Right ventricle myocardium superior (tissue), 1 donor: Measurements from ENCODE around the gene ING4. TPM values are rescaled to one million over a fixed set of nuclear protein-coding genes. Genes with fewer than 3 reads are reported as not detected.

Experiments
- ATAC-seq: fragments of 200-7000 bp; cut with Tn5 transposase; one replicate; pipeline ENCODE4 v1.9.1; 2020; ENCODE audit warnings: mild to moderate bottlenecking; ENCODE audit not compliant: poor library complexity
- DNase-seq: peaks from one replicate; pipeline ENCODE4 v3.0.0-alpha.2; 2020
- intact Hi-C: fragments of 100-400 bp; cut with DNase I; formaldehyde crosslinking; loops from one replicate; pipeline ENCODE4 v1.11.2; 2022
- total RNA-seq: library from RNA; stranded (reverse); fragmentation: NEBNext Ultra II Directional; extraction: Animal tissue kit (Norgen Biotek cat#: 25700); gene quantifications from one replicate; pipeline ENCODE4 v1.2.1, GENCODE V29; 2021
- donor health status: DM: no; HTN: yes; CAD: no; lungs with severe emphysema.

Gene ING4
- total RNA-seq, 1 donor from 2014 or later = 25.3 TPM

DNA sequence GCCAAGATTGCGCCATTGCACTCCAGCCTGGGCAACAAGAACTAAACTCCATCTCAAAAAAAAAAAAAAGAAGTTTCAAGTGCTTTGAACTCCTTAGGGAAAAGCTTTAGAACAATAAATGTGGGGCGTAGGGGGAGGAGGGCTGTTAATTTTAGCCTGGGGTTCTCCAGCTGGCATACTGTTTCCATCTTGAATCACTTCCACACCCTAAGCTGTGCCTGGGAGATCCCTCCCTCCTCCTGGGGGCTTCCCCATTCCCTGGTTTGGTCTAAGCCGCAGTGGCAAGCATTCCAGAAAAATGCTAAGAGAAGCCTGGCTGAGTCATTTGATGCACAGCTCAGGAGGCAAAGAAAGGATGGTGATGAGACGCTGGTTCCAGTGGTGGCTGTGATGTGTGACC, 28.6 kb upstream of the ING4 start:
- DNase-seq = no peak
- no peak for ATAC-seq
- intact Hi-C loops = no loop called here

DNA sequence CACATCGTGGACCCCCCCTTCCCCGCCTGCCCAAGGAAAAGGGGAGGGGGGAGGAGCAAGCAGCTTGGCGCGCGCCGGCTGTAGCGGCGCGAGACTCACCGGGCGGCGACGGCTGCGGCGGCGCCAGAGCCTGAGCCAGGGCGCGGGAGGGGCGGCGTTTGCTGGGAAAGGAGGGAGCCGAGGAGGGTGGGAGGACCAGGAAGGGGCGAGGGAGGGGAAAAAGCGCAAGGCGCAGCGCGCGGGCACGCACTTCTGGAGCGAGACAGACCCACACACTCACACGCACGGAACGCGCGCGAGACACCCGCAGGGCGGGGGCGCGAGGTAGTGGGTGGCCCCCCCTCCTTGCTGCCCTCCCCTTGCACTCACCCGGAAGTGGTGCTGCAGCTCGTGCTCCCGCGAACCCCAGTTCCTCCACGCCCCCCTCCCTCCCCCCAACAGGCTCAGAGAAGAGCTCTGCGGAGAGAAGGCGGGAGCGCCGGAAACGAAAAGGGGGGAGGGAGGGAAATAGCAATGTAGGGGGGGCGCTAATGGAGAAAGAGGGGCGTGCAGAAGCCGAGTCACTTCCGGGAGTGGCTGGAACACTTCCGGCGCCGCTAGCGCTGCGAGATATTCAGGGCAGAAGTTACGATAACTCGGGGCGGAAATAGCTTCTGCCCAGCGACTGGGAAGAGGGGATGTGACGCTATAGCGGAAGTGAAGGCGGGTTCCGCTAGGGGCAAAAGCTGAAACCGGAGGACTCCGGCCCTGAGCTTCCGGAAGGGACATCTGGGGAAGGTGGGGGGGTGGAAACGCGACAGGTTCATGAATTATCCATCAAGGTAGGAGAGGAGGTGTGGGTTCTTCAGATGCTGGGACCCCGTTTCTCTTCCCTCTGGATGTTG, 26.3 kb upstream of the ING4 start, which contains the start of gene ZNF384:
Gene ZNF384, minus strand, starts transcription at position 377 of the 884 bp plus-strand sequence. CDS start 9,855 bp downstream, outside the sequence.
- ATAC-seq = peak; percentile 94
- intact Hi-C loops = no loop called here

DNA sequence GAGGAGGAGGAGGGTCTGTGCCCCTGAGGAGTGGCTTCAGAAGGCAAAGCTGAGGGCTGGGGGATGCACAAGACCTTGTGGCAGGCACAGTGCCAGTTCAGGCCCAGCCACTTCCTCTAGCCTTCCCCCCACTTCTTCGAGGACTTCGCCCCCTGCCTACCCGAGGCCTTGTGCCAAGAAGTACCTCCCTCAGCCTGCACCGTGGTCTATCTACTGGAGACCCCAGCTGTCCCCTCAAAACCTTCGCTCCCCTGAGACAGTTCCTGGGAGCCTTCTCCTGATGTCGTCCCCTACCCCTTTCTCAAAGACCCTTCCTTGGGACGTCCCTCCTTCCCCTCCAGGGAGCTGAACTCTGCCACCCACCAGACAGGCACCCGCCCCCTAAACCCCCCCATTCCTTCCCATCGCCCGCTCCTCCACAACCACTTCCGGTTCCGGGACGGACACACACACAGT, 25.7 kb upstream of the ING4 start:
- intact Hi-C loops = no loop called here
- ATAC-seq (peak; percentile 1), DNase-seq (peak; percentile 64)

More for the DNA sequence above, 26.3 kb upstream of the ING4 start, which contains the start of gene ZNF384:
- peak; percentile 97 for DNase-seq

DNA sequence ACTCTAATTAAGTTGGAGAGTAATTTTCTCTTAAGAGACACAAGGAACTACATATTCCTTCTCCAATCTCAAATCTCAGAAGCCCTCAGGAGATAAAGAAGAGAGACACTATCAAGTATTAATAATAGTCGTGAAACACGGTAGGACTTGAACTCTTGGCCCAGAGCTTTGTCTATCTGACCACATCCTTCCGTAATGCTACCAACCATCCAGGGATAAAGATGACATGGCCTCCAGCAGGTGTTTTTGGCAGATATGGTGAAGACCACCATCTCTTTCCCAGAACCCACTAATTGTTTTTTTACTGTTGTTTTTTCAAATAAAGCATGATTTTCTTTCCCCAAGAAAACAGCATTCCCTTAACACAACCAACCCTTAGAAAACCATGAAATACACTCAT, 22.9 kb upstream of the ING4 start:
- DNase-seq = no peak
- intact Hi-C loops = no loop called here
- ATAC-seq = no peak

DNA sequence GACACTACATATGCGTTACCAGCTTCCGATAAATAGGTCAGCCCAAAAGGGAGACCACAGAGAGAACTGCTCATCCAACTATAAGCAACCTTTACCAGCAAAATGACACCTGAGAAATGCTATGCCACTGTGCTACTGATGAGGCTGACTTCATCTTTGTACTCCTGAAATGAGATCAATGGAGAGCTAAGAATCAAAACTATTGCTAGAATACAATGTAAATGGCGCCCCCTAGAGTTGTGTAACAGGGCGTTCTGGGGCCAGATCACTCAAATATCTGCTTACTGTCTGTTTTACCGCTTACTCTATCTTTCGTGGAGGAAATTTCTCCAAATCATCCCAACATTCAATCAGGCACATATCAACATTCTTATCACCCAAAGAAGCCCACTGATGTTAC, 21.7 kb upstream of the ING4 start:
- intact Hi-C loops = no loop called here

DNA sequence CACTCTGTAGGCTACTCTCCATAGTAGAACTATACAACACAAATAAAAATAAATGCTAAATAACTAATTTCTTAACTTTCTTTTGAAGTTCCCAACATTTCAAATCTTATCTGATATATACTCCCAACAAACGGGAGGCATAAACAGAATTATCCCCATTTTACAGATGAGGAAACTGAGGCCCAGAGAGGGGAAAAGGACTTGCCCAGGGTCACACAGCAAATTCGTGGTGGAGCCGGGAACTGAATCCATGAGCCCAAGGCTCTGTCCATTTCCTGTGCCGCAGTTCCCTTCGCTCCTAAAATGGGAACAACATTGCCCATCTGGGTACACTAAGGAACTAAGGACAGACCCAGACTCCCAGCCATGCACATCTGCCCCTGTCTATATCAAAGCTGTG, 14.0 kb upstream of the ING4 start:
- intact Hi-C loops = no loop called here
- DNase-seq (no peak), ATAC-seq (no peak)

More for the DNA sequence above, 21.7 kb upstream of the ING4 start:
- DNase-seq = no peak
- ATAC-seq = no peak

DNA sequence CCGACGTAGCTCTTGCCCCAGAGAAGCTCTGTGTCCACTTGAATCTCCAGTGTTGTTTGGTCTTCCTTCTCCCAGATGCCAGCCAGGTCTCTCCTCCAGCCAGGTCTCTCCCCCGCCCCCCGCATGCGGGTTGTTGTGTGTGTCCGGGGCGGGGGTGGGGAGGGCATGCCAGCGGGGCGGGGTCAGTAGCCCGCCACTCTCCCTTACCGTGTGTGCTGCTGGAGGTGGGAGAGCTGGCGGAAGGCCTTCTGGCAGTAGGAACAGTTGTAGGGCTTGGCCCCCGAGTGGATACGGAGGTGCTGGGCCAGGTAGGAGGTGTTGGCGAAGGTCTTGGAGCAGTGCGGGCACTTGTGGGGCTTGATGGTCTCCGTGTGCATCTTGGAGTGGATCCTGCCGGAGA, 9.2 kb upstream of the ING4 start:
- intact Hi-C loops = no loop called here
- no peak for DNase-seq
- peak; percentile 40 for ATAC-seq

DNA sequence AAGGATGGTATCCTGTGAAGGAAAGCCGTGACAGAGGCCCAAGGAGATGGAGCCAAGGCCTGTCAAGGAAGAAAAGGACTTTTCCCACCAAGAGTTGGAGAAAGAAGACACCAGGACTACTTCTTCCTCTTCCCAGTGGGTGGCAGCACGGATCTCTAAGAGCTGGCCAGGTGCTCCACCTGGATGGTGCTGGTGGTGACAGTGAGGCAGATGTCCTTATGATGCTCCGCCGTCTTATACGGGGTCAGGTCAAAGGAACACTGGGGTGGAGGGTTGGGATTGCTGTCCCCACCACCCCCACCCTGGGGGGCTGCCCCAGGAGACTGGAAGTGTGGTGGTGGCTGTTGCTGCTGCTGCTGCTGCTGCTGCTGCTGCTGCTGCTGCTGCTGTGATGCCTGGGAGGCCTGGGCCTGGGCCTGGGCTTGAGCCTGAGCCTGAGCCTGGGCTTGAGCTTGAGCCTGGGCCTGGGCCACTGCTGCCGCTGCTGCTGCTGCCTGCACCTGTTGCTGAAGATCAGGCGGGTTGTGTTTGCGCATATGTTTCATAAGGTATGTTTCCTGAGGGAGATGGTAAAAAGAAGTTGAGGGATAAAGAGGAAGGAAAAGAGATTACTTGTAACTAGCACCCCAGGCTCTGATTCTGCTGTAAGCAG, 4.8 kb upstream of the ING4 start:
- ATAC-seq = no peak
- DNase-seq = no peak
- intact Hi-C loops = no loop called here

DNA sequence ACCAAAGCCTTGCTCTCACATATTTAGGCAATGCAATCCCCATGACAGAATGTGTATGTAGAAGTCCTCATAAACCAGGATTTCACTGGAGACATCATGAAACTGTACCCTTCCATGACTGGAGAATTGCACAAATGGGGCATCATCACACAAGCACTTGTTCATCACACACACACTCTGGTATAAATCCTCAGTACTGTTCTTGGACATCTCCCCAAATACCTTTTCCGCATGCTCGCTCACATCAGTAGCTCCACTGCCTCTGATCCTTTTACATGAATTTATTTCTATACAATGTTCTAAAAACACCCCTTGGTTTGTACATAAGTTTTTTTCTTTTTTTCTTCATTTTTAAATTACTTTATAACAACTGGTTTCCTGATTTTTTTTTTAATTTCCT, 3.3 kb upstream of the ING4 start:
- intact Hi-C loops = no loop called here
- DNase-seq (no peak), ATAC-seq (no peak)

DNA sequence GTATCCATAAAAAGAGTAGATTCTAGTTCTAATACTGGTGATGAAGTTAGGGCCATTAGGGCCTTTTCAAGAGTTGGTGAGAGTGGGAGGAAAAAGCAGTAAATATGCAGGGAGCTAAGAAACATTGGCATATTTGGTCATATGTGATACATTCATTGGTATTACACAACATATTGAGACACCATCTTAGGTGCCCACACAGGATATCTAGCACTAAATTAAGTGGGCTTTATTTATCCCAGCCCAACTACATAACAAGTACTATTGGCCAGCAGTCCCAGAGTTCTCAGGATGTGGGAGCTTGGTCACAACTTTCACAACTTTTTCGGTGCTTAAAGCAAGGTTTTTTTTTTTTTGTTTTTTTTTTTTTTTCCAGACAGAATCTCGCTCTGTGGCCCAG, 2.0 kb upstream of the ING4 start:
- ATAC-seq (no peak), DNase-seq (no peak)
- intact Hi-C loops = no loop called here

DNA sequence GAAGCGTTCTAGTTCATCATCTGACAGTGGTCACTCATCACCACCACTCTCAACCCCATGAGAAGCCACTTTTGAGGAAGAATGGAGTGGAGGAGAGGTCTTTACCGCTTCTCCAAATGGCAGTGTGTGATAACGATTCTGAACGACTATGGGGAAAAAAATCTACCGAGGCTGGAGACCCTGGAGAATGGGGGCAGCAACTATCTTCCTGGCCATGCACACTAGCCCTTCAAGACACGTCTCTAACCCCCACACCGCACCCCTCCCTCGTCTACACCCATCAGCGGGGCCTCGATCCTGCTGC, 365 bp downstream of the ING4 start:
- ATAC-seq (peak; percentile 35), DNase-seq (no peak)
- intact Hi-C loops = no loop called here

DNA sequence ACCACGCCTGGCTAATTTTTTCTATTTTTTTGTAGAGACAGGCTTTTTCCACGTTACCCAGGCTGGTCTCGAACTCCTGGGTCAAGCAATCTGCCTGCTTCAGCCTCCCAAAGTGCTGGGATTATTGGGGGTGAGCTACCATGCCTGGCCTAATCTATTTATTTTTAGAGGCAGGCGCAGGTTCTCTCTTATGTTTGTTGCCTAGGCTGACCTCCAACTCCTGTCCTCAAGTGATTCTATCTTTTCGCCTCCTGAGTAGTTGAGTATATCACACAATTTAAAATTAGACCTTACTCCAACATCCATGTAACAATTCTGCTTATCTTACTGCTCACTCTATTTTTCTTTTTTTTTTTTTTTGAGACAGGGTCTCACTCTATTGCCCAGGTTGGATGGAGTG, 8.9 kb downstream of the ING4 start:
- intact Hi-C loops = loop anchor here (5.0 kb wide), 1 partner anchor 37 kb away; no protein-coding TSS in a partner anchor
- DNase-seq (no peak), ATAC-seq (peak; percentile 88)

DNA sequence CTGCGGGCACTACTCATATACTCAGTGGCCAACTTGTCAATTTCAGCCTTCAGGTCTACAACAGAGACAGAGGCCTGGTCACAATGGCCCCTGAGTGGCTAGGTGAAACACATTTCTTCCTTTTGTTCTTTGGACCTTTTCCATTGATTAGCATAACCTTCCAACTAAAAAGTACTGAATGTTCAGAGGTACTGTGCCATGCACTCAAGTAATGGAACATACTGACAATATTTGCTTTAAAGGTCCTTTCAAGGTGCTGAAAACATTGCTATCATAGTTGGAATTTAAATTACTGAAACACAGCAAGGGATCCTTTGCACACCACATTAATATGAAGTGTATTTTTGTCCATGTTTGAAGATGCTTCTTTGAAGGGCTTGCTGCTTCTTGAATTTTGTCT, 9.6 kb downstream of the ING4 start:
- intact Hi-C loops = loop anchor here (5.0 kb wide), 1 partner anchor 36 kb away; no protein-coding TSS in a partner anchor
- no peak for DNase-seq
- ATAC-seq = peak; percentile 52

DNA sequence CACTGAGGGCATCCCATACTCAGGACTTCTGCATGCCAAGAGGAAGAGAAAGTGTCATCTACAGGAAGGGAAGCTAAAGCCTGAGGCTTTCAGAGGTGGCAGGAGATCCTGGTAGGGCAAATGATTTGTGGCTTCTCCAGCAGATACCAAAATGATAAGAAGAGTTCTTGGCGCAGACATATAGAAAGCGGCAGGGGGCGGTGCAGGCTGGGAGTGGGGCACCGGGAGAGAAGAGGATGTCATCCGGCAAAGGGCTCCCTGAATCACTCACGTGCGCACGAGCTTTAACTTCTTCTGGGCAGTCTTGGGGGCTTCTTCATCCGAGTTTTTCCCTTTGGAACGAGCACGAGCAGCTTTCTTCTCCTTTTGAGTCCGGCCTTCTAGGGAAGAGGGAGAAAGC, 10.5 kb downstream of the ING4 start:
- DNase-seq = no peak
- no peak for ATAC-seq
- intact Hi-C loops = loop anchor here (5.0 kb wide), 1 partner anchor 35 kb away; no protein-coding TSS in a partner anchor

DNA sequence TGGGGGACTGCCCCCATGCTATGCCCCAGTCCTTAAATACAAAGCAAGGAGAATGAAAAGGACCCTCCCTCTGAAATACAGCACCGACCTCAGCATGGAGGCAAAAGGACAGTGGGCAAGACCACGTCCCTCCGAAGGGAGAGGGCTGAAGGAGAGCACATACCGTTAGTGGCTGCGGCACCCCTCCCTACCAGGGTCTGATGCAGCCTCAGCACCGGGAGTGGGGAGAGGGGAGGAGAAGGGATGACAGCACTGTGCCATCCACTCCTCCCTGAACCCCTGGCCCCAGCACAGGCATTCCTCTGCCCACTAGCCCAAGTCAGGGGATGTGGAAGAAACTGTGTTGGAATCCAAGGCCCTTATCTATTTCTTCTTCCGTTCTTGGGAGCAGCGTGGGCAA, 12.1 kb downstream of the ING4 start:
- intact Hi-C loops = loop anchor here (5.0 kb wide), 1 partner anchor 34 kb away; no protein-coding TSS in a partner anchor
- ATAC-seq = no peak
- no peak for DNase-seq

DNA sequence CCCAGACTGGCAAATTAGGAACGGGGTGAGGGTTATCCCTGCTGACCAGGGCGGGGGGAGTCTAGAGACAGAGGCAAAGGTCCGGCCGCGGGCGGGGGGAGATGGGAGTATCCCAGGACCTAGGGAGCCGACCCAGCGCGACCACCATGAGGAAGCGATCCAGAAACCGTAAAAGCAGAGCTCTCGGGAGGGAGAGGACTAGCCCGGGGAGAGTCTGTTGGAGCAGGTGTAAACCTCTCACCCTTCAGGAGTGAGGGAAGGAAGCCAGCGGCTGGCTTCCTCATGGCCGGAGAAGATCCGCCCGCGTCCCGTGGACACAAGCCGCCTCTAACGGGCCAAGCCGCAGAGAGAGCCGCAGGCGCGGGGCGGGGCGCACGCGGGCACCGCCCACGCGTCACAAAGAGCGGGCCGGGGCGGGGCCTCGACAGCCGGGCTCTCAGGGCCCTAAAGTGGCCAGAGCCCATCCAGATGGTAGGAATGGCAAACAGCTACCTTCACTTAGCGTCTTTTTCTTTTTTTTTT, 15.8 kb downstream of the ING4 start, which contains the start of gene ACRBP:
Gene ACRBP, minus strand, starts transcription at position 350 of the 522 bp plus-strand sequence. Its CDS starts 66 bp downstream, at position 284.
- peak; percentile 93 for DNase-seq
- ATAC-seq = peak; percentile 97
- intact Hi-C loops = no loop called here

DNA sequence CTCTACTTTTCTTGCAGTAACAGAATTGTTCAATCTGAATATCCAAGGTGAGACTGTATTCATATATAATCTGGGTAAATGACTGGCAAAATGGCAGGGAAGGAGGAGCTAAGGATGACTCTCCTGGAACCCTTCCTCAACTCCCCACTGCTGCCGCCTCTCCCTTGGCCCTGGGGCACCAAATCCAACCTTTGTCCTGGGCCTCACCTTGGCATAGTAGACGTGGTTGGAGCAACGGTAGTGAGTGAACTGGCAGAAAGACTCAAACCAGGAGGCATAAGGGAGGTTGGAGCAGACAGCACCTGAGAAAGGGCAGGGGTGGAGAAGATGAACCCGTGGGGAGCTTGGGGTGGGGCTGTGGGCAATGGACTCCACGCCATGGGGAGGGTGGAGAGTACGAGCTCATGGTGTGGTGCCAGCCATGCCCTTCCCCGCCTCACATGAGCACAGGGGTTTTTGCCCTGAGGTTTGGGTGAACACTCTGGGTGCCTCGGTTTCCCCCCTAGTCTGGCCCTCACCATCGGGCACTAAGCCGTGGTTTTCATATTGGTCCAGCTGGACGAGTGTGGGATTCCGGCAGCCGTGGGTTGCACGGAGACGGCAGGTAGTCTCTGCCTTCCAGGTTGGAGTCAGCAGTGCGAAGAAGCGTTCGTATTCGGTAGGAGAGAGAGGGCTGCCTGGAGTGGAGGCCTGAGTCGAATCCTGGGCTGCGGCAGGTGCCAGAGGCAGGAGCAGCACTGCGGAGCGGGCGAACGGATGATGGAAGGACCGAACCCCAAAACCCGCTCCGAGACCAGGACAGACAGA, 16.4 kb downstream of the ING4 start:
- peak; percentile 39 for DNase-seq
- intact Hi-C loops = no loop called here
- ATAC-seq = peak; percentile 16

DNA sequence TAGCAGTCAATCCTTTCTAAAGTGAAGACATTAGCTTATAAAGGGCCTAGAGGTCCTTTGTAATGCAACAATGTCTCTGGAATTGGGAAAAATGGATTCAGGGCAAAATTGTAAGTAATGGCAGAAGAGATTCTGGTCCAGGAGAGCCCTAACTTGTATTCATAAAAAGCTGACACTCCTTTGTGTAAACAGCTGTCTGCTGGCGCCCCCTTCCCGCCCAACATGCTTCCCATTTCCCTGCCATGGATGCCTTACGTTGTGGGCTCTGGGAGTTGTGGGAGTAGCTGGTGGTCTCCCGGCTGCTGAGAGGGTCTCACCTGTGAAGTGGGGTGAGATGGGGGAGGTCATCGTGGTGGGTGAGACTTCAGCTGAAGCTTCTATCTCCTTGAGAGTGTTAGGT, 18.0 kb downstream of the ING4 start:
- intact Hi-C loops = no loop called here
- DNase-seq = peak; percentile 64

DNA sequence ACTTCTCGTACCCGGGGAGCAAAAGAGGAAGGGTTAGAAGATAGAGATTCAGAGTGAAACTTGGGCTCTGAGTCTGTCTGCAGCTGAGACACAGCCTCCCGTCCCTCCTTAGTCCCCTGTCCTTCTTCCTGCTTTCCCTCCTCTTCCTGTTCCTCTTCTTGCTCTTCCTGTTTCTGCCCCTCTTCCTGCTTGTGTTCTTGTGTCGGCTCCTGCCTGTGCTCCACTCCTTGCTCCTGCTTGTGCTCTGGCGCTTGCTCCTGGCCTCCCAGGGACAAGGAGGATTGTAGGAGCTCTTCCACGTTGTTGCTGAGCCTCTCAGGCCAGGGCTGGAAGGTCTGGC, 18.7 kb downstream of the ING4 start:
- intact Hi-C loops = no loop called here
- DNase-seq = no peak

More for the DNA sequence above, 18.0 kb downstream of the ING4 start:
- no peak for ATAC-seq

More for the DNA sequence above, 18.7 kb downstream of the ING4 start:
- ATAC-seq = peak; percentile 38
